Tibial artery (tissue), 4 donors: ENCODE measurements around the gene DNA2.

Experiments
- DNase-seq, 2 donors: peaks; one replicate each; pipeline ENCODE4 v3.0.0-alpha.2; 2019
- H3K27ac ChIP-seq, 2 donors: fragments of 200-600 bp; sonication (generic) in 1 of 2; 1 replicate in 1 of 2; 2 replicates in 1 of 2; pipeline ENCODE4 v1.5.1; 2018 to 2019; ENCODE audit warnings: mild to moderate bottlenecking in 1 of 2
- H3K27me3 ChIP-seq, 2 donors: fragments of 200-600 bp; sonication (generic) in 1 of 2; one replicate each; pipeline versions ENCODE4 v1.5.1 to v1.6.0; 2016 to 2019
- H3K36me3 ChIP-seq, 3 donors: fragments of 200-600 bp; sonication (generic) in 2 of 3; one replicate each; pipeline ENCODE4 v1.5.1; 2016 to 2019; ENCODE audit warnings: mild to moderate bottlenecking in 2 of 3
- H3K4me1 ChIP-seq, 4 donors: fragments of 200-600 bp; sonication (generic) in 2 of 4; 1 replicate in 3 of 4; 2 replicates in 1 of 4; pipeline ENCODE4 v1.5.1; 2016 to 2019
- H3K4me3 ChIP-seq, 2 donors: fragments of 200-600 bp; sonication (generic) in 1 of 2; 1 replicate in 1 of 2; 2 replicates in 1 of 2; pipeline ENCODE4 v1.5.1; 2018 to 2019; ENCODE audit warnings: mild to moderate bottlenecking in 2 of 2
- H3K9me3 ChIP-seq, 3 donors: fragments of 200-600 bp; sonication (generic) in 1 of 3; one replicate each; pipeline ENCODE4 v1.5.1; 2016 to 2019
- intact Hi-C: fragments of 100-400 bp; cut with DNase I; formaldehyde crosslinking; loops from one replicate; pipeline ENCODE4 v1.15.0; 2023; ENCODE audit warnings: low total_unique reads
- TF ChIP-seq, protein P1 (sequence below), 2 experiments: fragments of 200-600 bp in 1 of 2; fragments of 450-650 bp in 1 of 2; IDR thresholded peaks; one replicate each; pipeline ENCODE4 v1.5.1; 2017 to 2019; ENCODE audit warnings: antibody characterized with exemption in 2 of 2, mild to moderate bottlenecking in 1 of 2, moderate library complexity in 1 of 2

DNA2 gene

DNA sequence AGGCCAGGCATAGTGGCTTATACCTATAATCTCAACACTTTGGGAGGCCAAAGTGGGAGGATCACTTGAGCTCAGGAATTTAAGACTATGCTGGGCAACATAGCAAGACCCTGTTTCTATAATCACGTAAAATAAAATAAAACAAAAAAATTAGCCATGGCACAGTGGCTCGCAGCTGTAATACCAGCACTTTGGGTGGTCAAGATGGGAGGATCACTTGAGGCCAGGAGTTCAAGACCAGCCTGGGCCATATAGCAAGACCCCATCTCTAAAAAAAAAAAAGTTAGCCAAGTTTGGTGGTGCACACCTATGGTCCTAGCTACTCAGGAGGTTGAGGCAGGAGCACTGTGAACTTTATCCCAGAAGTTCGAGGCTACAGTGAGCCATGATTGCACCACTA is 30.9 kb downstream of the DNA2 start:
- Histone ChIP-seq H3K4me1 (no peaks in the 10 kb centered on the region), H3K27me3 (no peaks in the 10 kb centered on the region), H3K27ac (no peak overlapping the region), H3K9me3 (no peaks in the 10 kb centered on the region), H3K4me3 (no peak overlapping the region), H3K36me3 (no peaks in the 10 kb centered on the region)
- no peak for DNase-seq
- intact Hi-C loops, result no loop called here
- TF ChIP-seq, protein P1, sequence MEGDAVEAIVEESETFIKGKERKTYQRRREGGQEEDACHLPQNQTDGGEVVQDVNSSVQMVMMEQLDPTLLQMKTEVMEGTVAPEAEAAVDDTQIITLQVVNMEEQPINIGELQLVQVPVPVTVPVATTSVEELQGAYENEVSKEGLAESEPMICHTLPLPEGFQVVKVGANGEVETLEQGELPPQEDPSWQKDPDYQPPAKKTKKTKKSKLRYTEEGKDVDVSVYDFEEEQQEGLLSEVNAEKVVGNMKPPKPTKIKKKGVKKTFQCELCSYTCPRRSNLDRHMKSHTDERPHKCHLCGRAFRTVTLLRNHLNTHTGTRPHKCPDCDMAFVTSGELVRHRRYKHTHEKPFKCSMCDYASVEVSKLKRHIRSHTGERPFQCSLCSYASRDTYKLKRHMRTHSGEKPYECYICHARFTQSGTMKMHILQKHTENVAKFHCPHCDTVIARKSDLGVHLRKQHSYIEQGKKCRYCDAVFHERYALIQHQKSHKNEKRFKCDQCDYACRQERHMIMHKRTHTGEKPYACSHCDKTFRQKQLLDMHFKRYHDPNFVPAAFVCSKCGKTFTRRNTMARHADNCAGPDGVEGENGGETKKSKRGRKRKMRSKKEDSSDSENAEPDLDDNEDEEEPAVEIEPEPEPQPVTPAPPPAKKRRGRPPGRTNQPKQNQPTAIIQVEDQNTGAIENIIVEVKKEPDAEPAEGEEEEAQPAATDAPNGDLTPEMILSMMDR (IDR thresholded peaks at IDR 0.05), result no peak

DNA sequence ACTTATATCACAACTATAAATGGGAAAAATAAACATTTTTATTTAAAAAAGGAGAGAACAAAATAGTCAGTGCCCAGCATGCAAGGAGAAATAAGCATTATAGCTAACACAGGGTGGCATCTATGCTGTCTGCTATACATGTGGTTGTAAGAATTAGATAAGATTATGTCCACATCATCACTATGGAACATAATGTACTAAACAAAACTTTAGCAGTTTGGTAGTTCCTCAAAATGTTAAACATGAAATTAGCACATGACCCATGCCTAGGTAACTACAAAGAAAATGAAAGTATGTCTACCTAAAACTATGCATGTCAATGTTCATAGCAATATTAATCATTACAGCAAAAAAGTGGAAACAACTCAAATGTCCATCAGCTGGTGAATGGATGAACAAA is 36.0 kb downstream of the DNA2 start:
- no peaks in the 10 kb centered on the region for H3K27me3 ChIP-seq
- TF ChIP-seq, protein P1 (IDR thresholded peaks at IDR 0.05), result no peak
- no peak for DNase-seq
- H3K27ac ChIP-seq, result no peak overlapping the region
- no peaks in the 10 kb centered on the region for H3K4me1 ChIP-seq
- H3K36me3 ChIP-seq, result no peaks in the 10 kb centered on the region
- no peaks in the 10 kb centered on the region for H3K9me3 ChIP-seq
- intact Hi-C loops, result no loop called here
- H3K4me3 ChIP-seq, result no peak overlapping the region

GRCh38 chr10:68434657-68435056 is 37.1 kb downstream of the DNA2 start:
- TF ChIP-seq, protein P1 (IDR thresholded peaks at IDR 0.05), result no peak
- no peaks in the 10 kb centered on the region for H3K36me3 ChIP-seq
- no peaks in the 10 kb centered on the region for H3K4me1 ChIP-seq
- no peak overlapping the region for H3K27ac ChIP-seq
- no peak overlapping the region for H3K4me3 ChIP-seq
- no peaks in the 10 kb centered on the region for H3K9me3 ChIP-seq
- DNase-seq, result no peak
- intact Hi-C loops, result no loop called here
- H3K27me3 ChIP-seq, result no peaks in the 10 kb centered on the region

DNA sequence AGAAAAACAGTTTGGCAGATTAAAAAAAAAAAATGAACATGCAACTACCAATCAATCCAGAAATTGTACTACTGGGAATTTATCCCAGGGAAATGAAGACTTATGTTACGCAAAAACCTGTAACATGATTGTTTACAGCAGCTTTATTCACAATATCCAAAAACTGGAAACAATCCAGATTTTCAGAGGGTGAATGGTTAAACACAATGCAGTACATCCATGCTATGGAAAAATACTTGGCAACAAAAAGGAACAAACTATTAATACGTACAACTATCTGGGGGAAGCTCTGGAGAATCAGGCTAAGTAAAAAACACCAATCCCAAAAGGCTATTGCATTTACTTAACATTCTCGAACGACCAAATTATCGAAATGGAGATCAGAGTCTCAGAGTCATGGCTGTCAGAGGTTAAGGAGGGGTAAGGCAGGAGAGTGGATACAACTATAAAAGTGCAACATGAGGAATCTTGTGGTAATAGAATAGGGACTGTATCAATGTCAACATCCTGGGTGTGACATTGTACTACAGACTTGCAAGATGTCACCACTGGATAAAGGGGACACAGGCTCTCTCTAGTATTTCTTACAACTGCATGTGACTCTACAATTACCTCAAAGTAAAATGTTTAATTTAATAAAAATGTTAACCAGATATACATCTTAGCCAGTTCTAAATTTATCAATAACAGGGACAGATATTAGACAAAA is 43.2 kb downstream of the DNA2 start:
- DNase-seq, result no peak
- no peaks in the 10 kb centered on the region for H3K36me3 ChIP-seq
- H3K27ac ChIP-seq, result no peak overlapping the region
- H3K27me3 ChIP-seq, result no peaks in the 10 kb centered on the region
- TF ChIP-seq, protein P1 (IDR thresholded peaks at IDR 0.05), result no peak
- H3K9me3 ChIP-seq, result no peaks in the 10 kb centered on the region
- no peaks in the 10 kb centered on the region for H3K4me1 ChIP-seq
- no peak overlapping the region for H3K4me3 ChIP-seq
- intact Hi-C loops, result no loop called here

DNA sequence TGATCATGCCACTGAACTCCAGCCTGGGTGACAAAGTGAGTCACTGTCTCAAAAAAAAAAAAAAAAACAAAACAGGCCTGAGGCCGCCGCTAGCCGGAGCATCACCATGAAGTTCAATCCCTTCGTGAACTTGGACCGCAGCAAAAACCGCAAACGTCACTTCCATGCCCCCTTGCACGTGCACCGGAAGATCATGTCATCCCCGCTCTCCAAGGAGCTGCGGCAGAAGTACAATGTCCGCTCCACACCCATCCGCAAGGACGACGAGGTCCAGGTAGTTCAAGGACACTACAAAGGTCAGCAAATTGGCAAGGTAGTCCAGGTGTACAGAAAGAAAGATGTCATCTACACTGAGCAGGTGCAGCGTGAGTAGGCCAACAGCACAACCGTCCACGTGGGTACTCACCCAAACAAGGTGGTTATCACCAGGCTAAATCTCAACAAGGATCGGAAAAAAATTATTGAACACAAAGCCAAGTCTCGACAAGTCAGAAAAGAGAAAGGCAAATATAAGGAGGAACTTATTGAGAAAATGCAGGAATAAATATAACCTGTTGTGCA is 47.2 kb downstream of the DNA2 start:
- Histone ChIP-seq H3K27me3 (no peaks in the 10 kb centered on the region), H3K4me3 (no peak overlapping the region), H3K36me3 (no peaks in the 10 kb centered on the region), H3K4me1 (no peaks in the 10 kb centered on the region), H3K27ac (no peak overlapping the region), H3K9me3 (no peaks in the 10 kb centered on the region)
- intact Hi-C loops, result no loop called here
- TF ChIP-seq, protein P1 (IDR thresholded peaks at IDR 0.05), result no peak
- no peak for DNase-seq
